ENCODE measurements around the gene CST9L. TPM values are rescaled to one million over a fixed set of nuclear protein-coding genes. Genes with fewer than 3 reads are reported as not detected.
"Not testable (repeated sequence)": the region's sequence is repeated elsewhere in the genome, so short reads cannot be mapped to it uniquely, and the experiment has no call there.

CST9L gene
- total and polyA plus RNA-seq, 10 of the 15 experiments (the other 5 are each of a cell fraction or from before 2014, with no cell fraction given): not detected

DNA sequence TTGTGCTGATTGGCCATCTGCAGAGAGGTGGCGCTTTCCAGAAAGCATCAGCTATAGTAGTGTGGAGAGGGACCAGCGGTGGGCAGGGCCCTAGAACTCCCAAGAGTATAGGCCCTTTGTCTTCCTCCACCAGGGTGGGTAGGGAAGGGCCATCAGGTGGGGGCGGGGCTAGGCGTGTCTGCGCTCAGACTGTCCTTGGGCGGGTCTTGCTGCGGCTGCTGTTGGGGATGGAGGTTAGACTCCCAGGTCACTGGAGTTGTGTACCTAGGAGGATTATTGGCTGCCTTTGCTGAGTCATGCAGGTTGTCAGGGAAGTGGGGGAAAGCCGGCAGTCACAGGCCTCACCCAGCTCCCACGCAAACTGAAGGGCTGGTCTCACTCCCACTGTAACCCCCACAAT is 13.5 kb upstream of the CST9L start:
- DNase-seq (ENCODE audit: low read depth, low spot score); ATAC-seq; FAIRE-seq; H3K9me3 ChIP-seq (replicated peaks; ENCODE audit: control insufficient read depth, insufficient read depth, low read length); H4K20me1 ChIP-seq (ENCODE audit: control insufficient read depth, insufficient read depth); H3K27me3 ChIP-seq (replicated peaks in 1 of 2; ENCODE audit: control insufficient read depth in 2 of 2, insufficient read depth in 2 of 2, low read length in 1 of 2); BruUV-seq (replicated peaks); H3K36me3 ChIP-seq (ENCODE audit: control insufficient read depth in 2 of 2, insufficient read depth in 2 of 2, low read length in 1 of 2); H3K4me1 ChIP-seq (ENCODE audit: control insufficient read depth, insufficient read depth, low read length); H3K4me3 ChIP-seq; H3K27ac ChIP-seq (ENCODE audit: control insufficient read depth, insufficient read depth); CTCF ChIA-PET; H3K79me2 ChIP-seq (ENCODE audit: control insufficient read depth, insufficient read depth, low read length); POLR2A ChIA-PET; in situ Hi-C loops (cut with MboI); intact Hi-C loops (cut with micrococcal nuclease; ENCODE audit: unreplicated experiment); H2AFZ ChIP-seq (ENCODE audit: control insufficient read depth, low read depth, low read length); H3K4me2 ChIP-seq (ENCODE audit: control insufficient read depth, insufficient read depth); SMC1A ChIA-PET (ENCODE audit: uncharacterized antibody, unreplicated experiment); H3K9ac ChIP-seq (ENCODE audit: control insufficient read depth, insufficient read depth, low read length); RAD21 ChIA-PET (ENCODE audit: unreplicated experiment): not testable (repeated sequence)
- WGBS (ENCODE audit: insufficient coverage, insufficient replicate concordance, low lambda C conversion rate, missing lambda C conversion rate): 68% methylated on average over 8 of the region's 9 CpGs

- Histone ChIP-seq H3K4me2 (ENCODE audit: control insufficient read depth, insufficient read depth) (no peak overlapping the region), H3K9me3 (replicated peaks; ENCODE audit: control insufficient read depth, insufficient read depth, low read length) (no peaks in the 10 kb centered on the region), H3K9ac (ENCODE audit: control insufficient read depth, insufficient read depth, low read length) (no peak overlapping the region), H3K79me2 (ENCODE audit: control insufficient read depth, insufficient read depth, low read length) (no peaks in the 10 kb centered on the region), H2AFZ (ENCODE audit: control insufficient read depth, low read depth, low read length) (no peak overlapping the region), H3K27me3 (replicated peaks in 1 of 2; ENCODE audit: control insufficient read depth in 2 of 2, insufficient read depth in 2 of 2, low read length in 1 of 2) (no peaks in the 10 kb centered on the region; a peak in 1 of 4 replicates), H3K27ac (ENCODE audit: control insufficient read depth, insufficient read depth) (no peak overlapping the region), H4K20me1 (ENCODE audit: control insufficient read depth, insufficient read depth) (no peaks in the 10 kb centered on the region), H3K36me3 (ENCODE audit: control insufficient read depth in 2 of 2, insufficient read depth in 2 of 2, low read length in 1 of 2) (no peaks in the 10 kb centered on the region), H3K4me3 (no peak overlapping the region), H3K4me1 (ENCODE audit: control insufficient read depth, insufficient read depth, low read length) (no peaks in the 10 kb centered on the region)
- CTCF ChIA-PET: interaction anchor here (1.1 kb wide), 1 partner anchor 13 kb away, joined by 3 read pairs; no protein-coding TSS in a partner anchor
- ATAC-seq (no peak), FAIRE-seq (no peak), DNase-seq (ENCODE audit: low read depth, low spot score) (no peak)
- in situ Hi-C loops (cut with MboI) (no loop called here), intact Hi-C loops (cut with micrococcal nuclease; ENCODE audit: unreplicated experiment) (no loop called here)
- POLR2A ChIA-PET: no interaction called here
- SMC1A ChIA-PET (ENCODE audit: uncharacterized antibody, unreplicated experiment): no interaction called here
- no TSS peak for BruUV-seq (replicated peaks)
- RAD21 ChIA-PET (ENCODE audit: unreplicated experiment): no interaction called here
- no peak for TF ChIP-seq STAT1 (conservative IDR thresholded peaks at IDR 0.05)
- TF ChIP-seq CUX1 (IDR thresholded peaks at IDR 0.05; ENCODE audit: insufficient replicate concordance, low read depth, low read length): no peak
- no peak for TF ChIP-seq ZNF24 (IDR thresholded peaks at IDR 0.05)
- TF ChIP-seq NR2C1 (IDR thresholded peaks at IDR 0.05): no peak
- TF ChIP-seq, protein P1, sequence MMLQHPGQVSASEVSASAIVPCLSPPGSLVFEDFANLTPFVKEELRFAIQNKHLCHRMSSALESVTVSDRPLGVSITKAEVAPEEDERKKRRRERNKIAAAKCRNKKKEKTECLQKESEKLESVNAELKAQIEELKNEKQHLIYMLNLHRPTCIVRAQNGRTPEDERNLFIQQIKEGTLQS (IDR thresholded peaks at IDR 0.05; ENCODE audit: borderline replicate concordance, extremely low read depth, low read depth, low read length): no peak
- TF ChIP-seq ZBED1 (IDR thresholded peaks at IDR 0.05; ENCODE audit: borderline replicate concordance): no peak
- TF ChIP-seq SMARCA5 (IDR thresholded peaks at IDR 0.05): no peak
- TF ChIP-seq MAX (IDR thresholded peaks at IDR 0.05; ENCODE audit: low read depth, low read length): no peak
- no peak for TF ChIP-seq MYC (IDR thresholded peaks at IDR 0.05; ENCODE audit: insufficient read depth, insufficient read length, insufficient replicate concordance, low read length, severe bottlenecking)
- TF ChIP-seq POLR2AphosphoS5 (IDR thresholded peaks at IDR 0.05; ENCODE audit: low read length): no peak
- TF ChIP-seq ESRRA (IDR thresholded peaks at IDR 0.05; ENCODE audit: low read length): no peak
- no peak for TF ChIP-seq ELK1 (IDR thresholded peaks at IDR 0.05; ENCODE audit: low read depth, low read length)
Observed at GRCh38 chr20:23574977-23575376, 6.7 kb upstream of the CST9L start.
